Fibroblast of the aortic adventitia (primary cell): ENCODE results near the gene CTDP1. TPM values are rescaled to one million over a fixed set of nuclear protein-coding genes. Genes with fewer than 3 reads are reported as not detected.

ENCODE experiments used
- DNase-seq: peaks from one replicate; pipeline ENCODE4 v3.0.0-alpha.2; 2010; ENCODE audit warnings: low read depth
- H3K4me3 ChIP-seq: 2 replicates; pipeline ENCODE4 v1.5.1; 2011; ENCODE audit warnings: low read depth, mild to moderate bottlenecking, control low read depth, low read length, moderate library complexity
- CTCF ChIP-seq: IDR thresholded peaks from 2 replicates; pipeline ENCODE4 v1.5.1; 2011; ENCODE audit warnings: mild to moderate bottlenecking, low read length, control low read depth, inconsistent platforms; ENCODE audit not compliant: insufficient read depth
- total RNA-seq: library from RNA; depleted of rRNA; stranded (reverse); fragments of >200 nt; gene quantifications from 2 replicates; pipeline ENCODE4 v1.2.3, GENCODE V29; 2012; ENCODE audit warnings: low replicate concordance

The CTDP1 gene
- total RNA-seq, 1 donor: 14.1 TPM

- TF ChIP-seq CTCF: no peak
- no peak for DNase-seq
- H3K4me3 ChIP-seq: no peak overlapping the region
Observed at GRCh38 chr18:79662034-79662433, 17.6 kb upstream of the CTDP1 start.

DNA sequence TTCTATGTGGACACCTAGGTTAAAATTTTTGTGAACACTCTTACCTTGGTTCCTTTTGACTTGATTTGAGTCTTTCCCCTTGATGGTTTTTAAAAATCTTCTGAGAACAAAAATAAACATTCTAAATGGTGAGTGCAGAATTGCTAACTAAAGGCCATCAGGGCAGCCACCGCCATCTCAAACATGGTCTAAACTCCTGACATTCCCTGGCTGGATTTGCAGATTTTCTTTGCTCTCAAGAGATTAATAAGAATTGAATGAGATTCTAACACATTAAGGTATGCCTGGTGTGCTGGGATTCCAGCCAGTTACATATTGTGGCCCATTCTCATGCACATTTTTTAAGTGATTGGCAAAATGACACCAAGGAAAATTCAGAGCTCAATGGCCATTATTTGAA lies 17.2 kb upstream of the CTDP1 start:
- no peak overlapping the region for H3K4me3 ChIP-seq
- no peak for TF ChIP-seq CTCF
- no peak for DNase-seq

DNA sequence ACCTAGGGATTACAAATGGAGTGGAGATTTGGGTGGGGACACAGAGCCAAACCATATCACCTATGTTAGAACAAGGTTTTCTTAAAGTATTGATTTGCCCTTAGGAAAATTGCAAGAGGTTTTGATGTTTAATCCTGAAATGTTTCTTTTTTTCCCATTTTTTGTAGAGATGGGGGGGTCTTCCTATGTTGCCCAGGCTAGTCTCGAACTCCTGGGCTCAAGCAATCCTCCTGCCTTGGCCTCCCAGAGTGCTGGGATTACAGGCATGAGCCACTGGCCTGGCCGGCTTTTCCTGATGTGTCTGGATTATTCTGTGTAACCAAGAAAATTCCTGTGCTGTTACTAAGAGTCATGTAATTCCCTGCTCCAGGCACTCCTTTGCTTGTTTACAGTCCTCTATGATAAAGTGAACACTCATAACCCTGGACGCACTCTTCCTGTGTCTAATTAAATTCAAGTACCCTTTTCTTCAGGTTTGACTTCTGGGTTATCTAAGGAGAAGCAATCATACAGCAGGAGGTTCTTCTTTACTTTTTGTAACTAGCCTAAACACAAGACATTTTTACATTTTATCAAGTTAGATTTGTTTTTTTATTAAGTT lies 15.0 kb upstream of the CTDP1 start:
- DNase-seq: peak; percentile 47
- no peak overlapping the region for H3K4me3 ChIP-seq
- no peak for TF ChIP-seq CTCF

- no peak overlapping the region for H3K4me3 ChIP-seq
- DNase-seq: no peak
- no peak for TF ChIP-seq CTCF
Observed at GRCh38 chr18:79668203-79668602, 11.4 kb upstream of the CTDP1 start.

- DNase-seq: no peak
- no peak overlapping the region for H3K4me3 ChIP-seq
- TF ChIP-seq CTCF: no peak
Observed at GRCh38 chr18:79672490-79673276, 6.9 kb upstream of the CTDP1 start.

DNA sequence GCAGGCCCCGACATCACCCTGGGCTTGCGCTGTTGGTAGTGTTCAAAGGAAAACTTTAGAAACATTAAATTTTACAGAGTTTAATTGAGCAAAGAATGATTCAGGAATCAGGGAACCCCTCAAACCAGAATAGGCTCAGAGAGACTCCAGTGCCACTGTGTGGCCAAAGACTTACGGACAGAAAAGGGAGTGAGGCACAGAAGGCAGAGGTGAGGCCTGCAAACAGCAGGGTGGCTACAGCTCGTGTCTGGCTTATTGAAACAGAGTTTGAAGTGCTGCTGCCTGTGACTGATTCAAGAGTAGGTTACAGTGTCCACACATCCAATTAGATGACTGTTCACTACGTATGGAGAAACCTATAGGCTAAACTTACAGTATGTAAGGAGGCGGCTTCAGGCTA lies 2.4 kb upstream of the CTDP1 start:
- TF ChIP-seq CTCF: no peak
- DNase-seq: no peak
- H3K4me3 ChIP-seq: no peak overlapping the region

DNA sequence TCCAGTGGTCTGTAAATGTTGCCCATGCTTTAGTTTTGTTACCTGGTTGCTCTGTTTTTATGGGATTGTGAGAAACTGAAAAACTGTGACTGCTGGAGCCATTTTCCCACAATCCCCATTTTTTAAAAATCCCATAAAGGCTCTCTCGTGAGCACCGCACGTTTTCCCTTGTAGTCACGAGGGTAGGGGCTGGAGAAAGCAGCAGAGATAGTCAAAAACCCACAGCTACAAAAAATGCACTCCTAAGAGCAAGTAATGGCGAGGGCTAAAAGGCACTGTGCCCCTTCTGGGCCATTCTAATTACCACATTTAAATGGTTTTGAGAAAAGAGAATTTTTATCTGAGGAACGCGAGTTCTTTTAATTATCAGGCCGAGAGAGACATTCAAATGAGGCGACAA lies 1.8 kb upstream of the CTDP1 start:
- H3K4me3 ChIP-seq: peak overlapping the region; percentile 81
- TF ChIP-seq CTCF: no peak
- no peak for DNase-seq
